Measurements from ENCODE around the gene RTEL1. TPM values are rescaled to one million over a fixed set of nuclear protein-coding genes. Genes with fewer than 3 reads are reported as not detected.

Gene RTEL1
- polyA plus RNA-seq, 1 donor = 19.8 TPM

GRCh38 chr20:63699466-63700198 lies 41.5 kb downstream of the RTEL1 start:
- no peak for DNase-seq

- DNase-seq = no peak
Measured at GRCh38 chr20:63700199-63701050, 42.3 kb downstream of the RTEL1 start.

GRCh38 chr20:63701051-63701328 lies 42.9 kb downstream of the RTEL1 start:
- no peak for DNase-seq

GRCh38 chr20:63701329-63702035 lies 43.4 kb downstream of the RTEL1 start:
- no peak for DNase-seq

GRCh38 chr20:63702036-63702665 lies 44.0 kb downstream of the RTEL1 start:
- DNase-seq = no peak

- no peak for DNase-seq
Measured at GRCh38 chr20:63702751-63703470, 44.8 kb downstream of the RTEL1 start.

GRCh38 chr20:63703471-63703975 lies 45.4 kb downstream of the RTEL1 start:
- no peak for DNase-seq

- DNase-seq = no peak
Measured at GRCh38 chr20:63703976-63704748, 46.0 kb downstream of the RTEL1 start.

GRCh38 chr20:63704749-63705117 lies 46.6 kb downstream of the RTEL1 start:
- DNase-seq = no peak

- DNase-seq = no peak
Measured at GRCh38 chr20:63705232-63706026, 47.3 kb downstream of the RTEL1 start.

GRCh38 chr20:63706027-63706695 lies 48.0 kb downstream of the RTEL1 start:
- no peak for DNase-seq

GRCh38 chr20:63706852-63707557 lies 48.9 kb downstream of the RTEL1 start:
- DNase-seq = no peak

GRCh38 chr20:63707558-63708300 lies 49.6 kb downstream of the RTEL1 start, which contains the start of the genes ARFRP1 and ZGPAT:
ARFRP1 (minus strand) TSS chr20:63707976; CDS start chr20:63707091, 885 bp downstream.
ZGPAT (plus strand) TSS chr20:63708039; CDS start chr20:63708581, 542 bp downstream.
- peak; percentile 86 for DNase-seq

GRCh38 chr20:63708301-63709148 lies 50.4 kb downstream of the RTEL1 start:
- DNase-seq = no peak

GRCh38 chr20:63709149-63709527 lies 51.0 kb downstream of the RTEL1 start:
- DNase-seq = no peak

GRCh38 chr20:63711085-63711645 lies 53.1 kb downstream of the RTEL1 start:
- DNase-seq = no peak
